COLO829 (cell line): Measurements from ENCODE around the gene CUEDC1.
"Not testable (repeated sequence)": the region's sequence is repeated elsewhere in the genome, so short reads cannot be mapped to it uniquely, and the experiment has no call there.

ENCODE experiments used
- DNase-seq: peaks from one replicate; pipeline ENCODE4 v3.0.0; 2012; ENCODE audit warnings: low spot score

Gene CUEDC1

DNA sequence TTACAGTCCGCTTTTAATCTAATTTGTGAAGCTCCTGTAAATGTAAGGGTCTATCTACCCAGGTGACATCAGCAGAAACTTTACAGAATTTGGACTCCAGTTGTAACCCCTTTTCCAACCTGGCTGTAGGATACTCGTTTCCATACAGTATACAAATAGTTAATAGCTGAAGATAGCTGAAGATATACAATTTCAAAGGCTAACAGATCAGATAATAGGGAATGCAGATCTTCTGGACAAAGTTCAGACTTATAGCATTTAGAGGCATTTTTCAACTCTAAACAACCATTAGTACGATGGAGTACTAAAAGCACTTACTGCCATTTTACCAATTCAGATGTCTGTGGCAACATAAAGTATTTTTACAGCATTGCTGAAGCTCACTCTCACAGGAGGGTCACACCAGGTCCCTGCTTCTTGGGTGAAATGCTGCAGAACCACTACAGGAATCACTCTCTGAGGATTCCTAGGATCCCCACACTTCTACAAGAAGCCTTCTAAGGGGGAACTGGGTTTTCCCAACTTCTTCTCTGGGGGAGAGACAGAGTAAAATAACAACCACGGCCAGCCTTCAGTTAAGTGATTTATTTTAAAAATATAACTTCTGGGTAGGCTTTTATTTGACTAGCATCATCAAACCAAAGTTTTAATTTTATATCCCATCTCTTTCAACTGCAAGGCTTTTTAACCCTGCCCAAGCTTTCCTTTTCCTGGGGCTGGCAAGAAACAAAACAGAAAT is 29.9 kb upstream of the CUEDC1 start:
- DNase-seq, result no peak

- DNase-seq, result no peak
These were observed 29.2 kb upstream of the CUEDC1 start for GRCh38 chr17:57984261-57984890.

DNA sequence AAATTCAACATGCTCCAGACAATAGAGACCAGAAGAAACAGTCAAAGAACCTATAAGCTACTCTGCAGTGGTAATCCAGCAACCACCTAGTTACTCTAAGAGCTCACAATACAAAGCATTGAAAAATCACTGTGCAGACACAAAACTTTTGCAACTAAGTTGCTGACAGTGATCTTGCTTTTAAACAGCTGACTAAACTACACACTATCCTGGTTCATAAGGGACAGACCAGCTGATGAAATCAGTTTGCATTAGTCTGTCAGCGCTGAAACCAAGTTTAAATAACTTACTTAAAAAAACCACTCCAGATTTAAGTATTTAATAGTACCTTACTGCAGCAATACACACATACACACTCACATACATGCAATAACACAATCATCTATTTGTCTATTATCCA is 28.2 kb upstream of the CUEDC1 start:
- DNase-seq, result no peak

DNA sequence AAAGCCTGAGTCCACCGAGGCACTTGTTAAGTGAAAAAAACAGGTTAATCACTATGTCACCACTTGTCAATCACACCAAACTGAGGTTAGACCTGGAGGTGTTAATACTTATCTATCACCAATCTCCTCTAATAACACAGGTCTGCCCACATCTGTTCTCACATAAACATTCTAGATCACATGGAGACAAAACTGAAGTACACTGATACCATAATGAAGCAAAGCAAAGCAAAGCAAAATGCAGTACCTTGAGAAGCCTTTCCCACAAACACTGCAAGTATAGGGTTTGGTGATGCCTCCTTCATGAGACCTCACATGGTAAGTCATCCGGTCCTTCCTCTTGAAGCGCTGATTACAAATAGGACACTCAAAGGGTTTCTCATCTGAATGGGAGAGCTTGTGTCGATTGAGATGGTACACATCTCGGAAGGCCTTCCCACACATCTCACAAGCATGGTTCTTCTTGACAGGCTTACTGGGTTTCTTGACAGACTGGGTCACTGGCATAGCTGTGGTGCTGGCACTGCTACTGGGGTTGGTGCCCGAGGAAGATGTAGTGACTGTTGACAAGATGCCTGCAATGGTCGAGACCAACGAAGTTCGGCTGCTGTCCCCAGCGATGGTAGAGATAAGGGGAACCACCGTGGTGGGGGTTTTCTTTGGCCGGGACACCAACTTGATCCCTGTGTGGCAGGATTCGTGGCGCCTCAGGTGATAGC is 27.4 kb upstream of the CUEDC1 start:
- DNase-seq, result no peak

GRCh38 chr17:57980522-57980921 is 25.3 kb upstream of the CUEDC1 start:
- no peak for DNase-seq

DNA sequence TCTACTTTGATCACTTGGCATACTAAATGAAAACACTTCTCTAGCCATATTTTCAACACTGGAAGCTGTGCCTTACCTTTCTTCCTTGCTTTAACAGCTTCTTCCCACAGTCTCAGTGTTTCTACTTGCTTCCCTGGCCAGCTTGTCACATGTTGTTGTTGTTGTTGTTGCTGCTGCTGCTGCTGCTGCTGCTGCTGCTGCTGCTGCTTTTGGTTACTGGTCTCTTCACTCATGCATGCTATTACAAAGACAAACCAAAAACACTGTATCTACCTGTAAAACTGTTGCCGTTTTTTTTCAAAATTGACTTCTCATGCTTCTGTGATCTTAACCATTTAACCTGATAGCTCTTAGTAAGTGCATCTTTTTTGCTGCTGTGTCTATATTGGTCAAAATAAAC is 23.9 kb upstream of the CUEDC1 start:
- DNase-seq, result no peak

DNA sequence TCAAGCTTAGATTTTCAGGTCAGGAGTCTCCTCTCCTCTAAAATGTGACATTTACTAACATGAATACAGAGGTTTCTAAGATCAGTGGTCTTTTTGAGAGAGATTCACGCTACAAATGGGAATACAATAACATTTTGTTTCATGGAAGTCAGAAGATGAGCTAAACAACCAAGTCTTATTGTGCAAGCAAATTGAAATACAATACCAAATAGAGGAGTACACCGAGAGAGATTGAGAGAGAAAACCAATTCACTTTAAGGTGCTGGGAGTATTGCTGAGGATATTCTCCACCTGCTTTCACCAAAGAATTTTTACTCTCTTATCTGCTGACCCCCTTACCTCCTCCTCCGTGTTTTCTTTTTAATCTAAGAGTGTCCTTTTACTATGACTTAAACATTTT is 21.4 kb upstream of the CUEDC1 start:
- DNase-seq, result no peak

GRCh38 chr17:57975044-57975443 is 19.8 kb upstream of the CUEDC1 start:
- no peak for DNase-seq

GRCh38 chr17:57974053-57974824 is 19.0 kb upstream of the CUEDC1 start:
- not testable (repeated sequence) for DNase-seq

DNA sequence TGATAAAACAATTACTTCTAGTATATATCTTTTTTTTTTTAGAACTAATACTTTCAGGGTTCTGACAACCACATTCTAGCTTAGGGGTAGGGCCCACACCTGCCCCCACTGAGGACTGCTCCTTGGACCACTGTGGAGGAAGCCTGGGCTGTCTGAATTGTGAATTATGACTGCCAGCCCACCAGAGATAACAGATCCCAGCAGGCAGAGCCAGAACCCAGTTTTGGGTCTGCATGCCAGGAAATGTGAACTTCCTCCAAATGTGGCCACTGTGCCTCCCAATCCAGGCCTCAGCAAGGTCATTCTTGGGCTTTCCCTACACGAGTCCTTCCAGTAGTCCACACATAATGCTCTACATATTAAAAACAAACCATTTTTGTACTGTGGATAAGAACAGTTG is 16.9 kb upstream of the CUEDC1 start:
- no peak for DNase-seq

DNA sequence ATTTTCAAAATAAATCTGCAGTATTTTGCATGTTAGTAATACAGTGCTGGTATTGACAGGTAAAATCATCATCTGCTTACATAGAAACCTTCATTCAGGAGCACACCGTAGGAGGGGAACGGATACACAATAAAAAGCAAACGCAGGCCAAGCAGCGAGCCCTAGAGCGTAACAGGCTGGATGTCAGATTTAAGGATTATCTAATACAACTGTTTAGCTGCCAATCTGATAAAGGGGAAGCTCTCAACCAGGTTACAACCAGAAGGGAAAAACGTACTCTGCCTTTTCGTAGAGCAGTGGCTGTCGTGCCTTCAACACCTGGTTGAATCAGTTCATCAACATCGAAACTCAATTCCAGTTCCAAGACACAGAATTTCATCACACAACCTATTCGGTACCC is 16.4 kb upstream of the CUEDC1 start:
- no peak for DNase-seq

GRCh38 chr17:57970710-57971109 is 15.5 kb upstream of the CUEDC1 start:
- DNase-seq, result no peak

GRCh38 chr17:57968456-57968855 is 13.2 kb upstream of the CUEDC1 start:
- DNase-seq, result no peak

GRCh38 chr17:57966875-57967274 is 11.7 kb upstream of the CUEDC1 start:
- DNase-seq, result no peak

DNA sequence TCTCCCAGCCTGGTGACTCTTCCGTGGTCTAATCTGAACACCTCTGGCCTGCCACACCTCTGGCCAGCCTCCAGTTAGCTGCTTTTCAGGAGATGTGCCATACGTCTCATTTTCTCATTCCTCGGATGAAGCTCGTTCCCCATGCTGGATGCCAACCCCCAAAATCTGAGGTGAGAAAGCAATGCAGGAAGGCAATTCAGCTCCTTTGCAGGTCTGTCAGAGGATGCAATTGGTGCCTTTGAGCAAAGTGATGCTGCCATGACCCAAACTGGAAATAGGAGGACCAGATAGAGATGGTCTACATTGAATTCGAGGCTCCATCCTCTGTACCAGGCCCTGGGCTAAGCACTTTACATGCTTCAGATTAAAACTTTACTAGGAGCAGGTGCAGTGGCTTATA is 11.0 kb upstream of the CUEDC1 start:
- DNase-seq, result no peak

DNA sequence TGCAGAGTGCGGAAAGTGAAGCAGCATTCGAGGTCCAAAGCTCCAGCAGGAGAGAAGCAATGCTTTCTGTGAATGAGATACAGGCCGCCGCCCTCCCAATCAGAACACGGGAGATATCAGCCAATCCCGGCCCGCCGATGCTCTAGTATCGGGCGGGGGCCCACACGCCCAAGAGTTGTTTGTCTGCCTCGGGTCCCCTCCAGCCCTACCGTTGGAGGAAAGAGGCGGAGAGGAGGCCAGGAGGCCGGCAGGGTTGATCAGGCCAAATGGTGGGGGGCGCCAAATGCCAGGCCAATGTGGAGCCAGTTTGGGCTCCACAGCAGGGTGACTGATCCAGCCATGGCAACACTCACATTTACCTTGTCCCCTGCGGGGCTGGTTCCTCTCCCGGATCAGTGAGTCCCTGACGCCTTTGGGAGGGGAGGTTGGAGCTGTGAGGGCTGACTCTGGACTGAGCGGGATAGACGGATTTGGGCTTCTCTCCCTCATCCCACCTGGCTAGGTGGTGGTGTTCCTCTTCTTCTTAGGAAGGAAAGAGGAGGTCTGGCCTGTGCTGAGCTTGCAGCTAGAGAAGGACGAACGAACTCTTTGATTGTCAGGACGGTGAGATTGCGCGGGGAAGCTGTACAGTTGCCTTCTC is 10.4 kb upstream of the CUEDC1 start:
- no peak for DNase-seq

DNA sequence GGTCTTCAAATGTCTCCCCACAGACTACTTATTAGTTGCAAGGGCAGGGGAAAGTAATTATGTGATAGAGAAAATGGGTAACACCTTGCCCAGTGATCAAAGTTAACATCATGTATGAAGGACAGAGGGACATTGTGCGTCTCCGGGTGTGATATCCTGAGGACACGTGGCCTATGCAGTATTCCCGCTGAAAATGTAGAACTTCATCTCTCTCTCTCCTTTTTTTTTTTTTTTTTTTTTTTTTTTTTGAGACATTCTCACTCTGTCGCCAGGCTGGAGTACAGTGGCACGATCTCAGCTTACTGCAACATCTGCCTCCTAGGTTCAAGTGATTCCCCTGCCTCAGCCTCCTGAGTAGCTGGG is 7.9 kb upstream of the CUEDC1 start:
- no peak for DNase-seq

DNA sequence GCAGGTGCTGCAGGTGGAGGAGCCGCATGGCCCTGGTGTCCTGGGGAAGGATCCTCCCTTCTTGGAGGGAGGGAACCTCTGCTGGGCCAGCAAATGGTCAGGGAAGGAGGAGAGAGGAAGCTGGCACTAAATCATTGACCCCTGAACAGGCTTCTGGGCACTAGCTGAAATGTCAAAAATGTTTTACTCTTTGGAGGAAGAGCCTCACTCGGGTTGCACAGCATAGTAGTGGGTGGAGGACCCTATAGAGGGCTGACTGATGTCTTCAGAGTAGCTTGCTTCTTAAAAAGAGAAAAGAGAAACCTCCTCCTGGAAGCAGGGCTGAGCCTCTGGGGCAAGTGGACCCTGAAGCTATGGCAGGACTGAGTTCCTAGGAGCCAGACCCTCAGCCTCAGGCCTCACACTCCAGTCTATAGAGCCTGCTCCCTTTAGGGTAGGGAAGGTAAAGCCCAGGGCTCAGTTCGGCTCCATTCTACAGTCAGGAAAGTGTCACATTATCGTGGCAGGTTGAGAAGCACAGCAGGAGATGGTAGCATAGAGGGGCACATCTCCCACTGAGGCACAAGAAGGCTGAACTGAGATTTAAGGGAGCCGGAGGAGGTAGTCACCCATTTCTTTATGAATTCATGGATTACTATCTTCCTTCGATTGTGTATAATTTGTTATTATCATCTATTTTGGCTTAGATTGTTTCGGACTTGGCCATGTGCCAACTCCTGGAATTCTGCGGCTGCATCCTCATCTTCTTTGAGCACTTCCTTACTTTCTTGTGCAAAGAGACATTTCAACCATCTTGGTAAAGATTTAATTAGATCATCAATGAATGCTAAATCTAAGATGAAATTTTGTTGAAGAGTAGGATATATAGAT is 7.3 kb upstream of the CUEDC1 start:
- no peak for DNase-seq

GRCh38 chr17:57959929-57960328 is 4.7 kb upstream of the CUEDC1 start:
- no peak for DNase-seq

DNA sequence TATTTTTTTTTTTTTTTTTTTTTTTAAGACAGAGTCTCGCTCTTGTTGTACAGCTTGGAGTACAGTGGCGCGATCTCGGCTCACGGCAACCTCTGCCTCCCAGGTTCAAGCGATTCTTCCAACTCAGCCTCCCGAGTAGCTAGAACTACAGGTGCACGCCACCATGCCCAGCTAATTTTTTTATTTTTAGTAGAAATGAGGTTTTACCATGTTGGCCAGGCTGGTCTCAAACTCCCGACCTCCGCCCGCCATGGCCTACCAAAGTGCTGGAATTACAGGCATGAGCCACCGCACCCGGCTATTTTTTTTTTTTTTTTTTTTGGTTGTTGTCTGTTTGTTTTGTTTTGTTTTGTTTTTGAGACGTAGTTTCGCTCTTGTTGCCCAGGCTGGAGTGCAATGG is 3.2 kb upstream of the CUEDC1 start:
- DNase-seq, result not testable (repeated sequence)

DNA sequence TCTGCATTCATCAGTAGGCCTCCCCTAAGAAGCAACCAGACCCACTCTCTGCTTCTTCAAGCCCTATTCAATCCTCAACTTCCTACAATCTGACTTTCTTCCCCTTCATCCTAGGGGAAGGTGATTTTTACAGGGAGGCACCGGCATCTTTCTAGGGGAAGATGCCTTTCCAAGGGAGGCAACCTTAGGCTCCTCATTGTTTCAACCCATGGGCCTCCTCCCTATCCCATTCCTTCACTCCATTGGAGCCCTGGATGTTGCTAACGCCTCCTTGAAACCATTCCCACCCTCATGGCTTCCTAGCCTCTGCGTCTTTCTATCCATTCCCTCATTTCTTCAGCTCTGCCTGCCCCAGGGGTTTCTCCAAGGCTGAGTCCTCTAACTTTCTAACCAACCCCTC is 2.7 kb upstream of the CUEDC1 start:
- no peak for DNase-seq
